ENCODE results near the gene CNGA2.

DNA sequence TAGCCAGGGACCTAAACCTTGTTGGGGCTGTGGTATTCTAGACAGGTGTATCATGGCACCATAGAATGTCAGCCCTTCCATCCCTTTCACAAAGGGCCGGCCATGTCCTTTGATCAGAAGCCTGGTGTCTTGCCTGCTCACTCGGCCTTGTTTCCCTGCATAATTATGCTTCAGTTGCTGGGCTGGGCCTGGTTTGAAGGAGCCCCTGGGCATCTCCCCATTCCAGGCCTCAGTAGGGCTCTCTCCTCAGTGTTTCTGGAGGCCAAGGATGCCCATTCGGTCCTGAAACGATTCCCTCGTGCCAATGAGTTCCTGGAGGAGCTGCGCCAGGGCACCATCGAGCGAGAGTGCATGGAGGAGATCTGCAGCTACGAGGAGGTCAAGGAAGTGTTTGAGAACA, 34.8 kb upstream of the CNGA2 start:
- TF ChIP-seq, protein P1, sequence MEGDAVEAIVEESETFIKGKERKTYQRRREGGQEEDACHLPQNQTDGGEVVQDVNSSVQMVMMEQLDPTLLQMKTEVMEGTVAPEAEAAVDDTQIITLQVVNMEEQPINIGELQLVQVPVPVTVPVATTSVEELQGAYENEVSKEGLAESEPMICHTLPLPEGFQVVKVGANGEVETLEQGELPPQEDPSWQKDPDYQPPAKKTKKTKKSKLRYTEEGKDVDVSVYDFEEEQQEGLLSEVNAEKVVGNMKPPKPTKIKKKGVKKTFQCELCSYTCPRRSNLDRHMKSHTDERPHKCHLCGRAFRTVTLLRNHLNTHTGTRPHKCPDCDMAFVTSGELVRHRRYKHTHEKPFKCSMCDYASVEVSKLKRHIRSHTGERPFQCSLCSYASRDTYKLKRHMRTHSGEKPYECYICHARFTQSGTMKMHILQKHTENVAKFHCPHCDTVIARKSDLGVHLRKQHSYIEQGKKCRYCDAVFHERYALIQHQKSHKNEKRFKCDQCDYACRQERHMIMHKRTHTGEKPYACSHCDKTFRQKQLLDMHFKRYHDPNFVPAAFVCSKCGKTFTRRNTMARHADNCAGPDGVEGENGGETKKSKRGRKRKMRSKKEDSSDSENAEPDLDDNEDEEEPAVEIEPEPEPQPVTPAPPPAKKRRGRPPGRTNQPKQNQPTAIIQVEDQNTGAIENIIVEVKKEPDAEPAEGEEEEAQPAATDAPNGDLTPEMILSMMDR (IDR thresholded peaks at IDR 0.05 in 2 of 3, conservative IDR thresholded peaks at IDR 0.05 in 1 of 3; ENCODE audit: borderline replicate concordance in 1 of 3, insufficient read depth in 1 of 3, low read depth in 2 of 3, low read length in 2 of 3), result no peak
- TF ChIP-seq ZFX (IDR thresholded peaks at IDR 0.05), result no peak
- no peak for TF ChIP-seq SP1 (IDR thresholded peaks at IDR 0.05; ENCODE audit: low read depth)
- TF ChIP-seq ZNF274 (IDR thresholded peaks at IDR 0.05; ENCODE audit: low read depth, low read length), result no peak
